Measurements from ENCODE around the gene IL1RAPL1. TPM values are rescaled to one million over a fixed set of nuclear protein-coding genes. Genes with fewer than 3 reads are reported as not detected.

The IL1RAPL1 gene
- total RNA-seq, 2 donors from 2014 or later, result 0.54 TPM; not detected in 1

- no peak for TF ChIP-seq CTCF (IDR thresholded peaks at IDR 0.05)
- Histone ChIP-seq H3K36me3 (no peaks in the 10 kb centered on the region), H3K9me3 (no peaks in the 10 kb centered on the region), H3K27me3 (replicated peaks; ENCODE audit: insufficient read depth) (no peaks in the 10 kb centered on the region), H3K4me3 (no peak overlapping the region), H3K27ac (no peak overlapping the region), H3K4me1 (ENCODE audit: control insufficient read depth in 1 of 2, low read depth in 2 of 2) (no peaks in the 10 kb centered on the region)
- no peak for ATAC-seq (ENCODE audit: insufficient number of reproducible peaks, low FRiP score, low read depth)
- DNase-seq (ENCODE audit: low spot score), result no peak
Measured at GRCh38 chrX:29792335-29792734, 1205.1 kb downstream of the IL1RAPL1 start.

DNA sequence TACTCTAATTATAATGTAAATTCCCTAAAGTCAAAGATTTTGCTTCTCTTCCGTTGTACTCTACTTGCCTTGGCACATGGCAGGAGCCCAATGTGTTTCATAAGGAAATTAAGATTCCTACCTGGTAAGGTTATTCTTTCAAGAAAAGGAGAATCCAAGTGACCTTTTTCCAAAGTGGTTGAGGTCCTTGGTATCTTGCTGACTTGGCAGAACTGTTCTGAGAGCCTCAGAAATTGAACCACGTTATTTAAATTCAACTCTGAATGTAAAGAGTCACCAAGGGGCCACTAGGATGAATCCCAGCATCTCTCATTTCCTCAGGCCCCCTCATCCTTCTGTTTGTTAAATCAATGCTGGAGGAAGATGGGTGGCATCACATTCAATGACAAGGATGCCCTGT, 1209.9 kb downstream of the IL1RAPL1 start:
- TF ChIP-seq CTCF (IDR thresholded peaks at IDR 0.05), result no peak
- H3K27me3 ChIP-seq (replicated peaks; ENCODE audit: insufficient read depth), result no peaks in the 10 kb centered on the region
- no peaks in the 10 kb centered on the region for H3K4me1 ChIP-seq (ENCODE audit: control insufficient read depth in 1 of 2, low read depth in 2 of 2)
- H3K27ac ChIP-seq, result no peak overlapping the region
- H3K4me3 ChIP-seq, result no peak overlapping the region
- no peak for ATAC-seq (ENCODE audit: insufficient number of reproducible peaks, low FRiP score, low read depth)
- DNase-seq (ENCODE audit: low spot score), result no peak
- H3K9me3 ChIP-seq, result no peaks in the 10 kb centered on the region
- H3K36me3 ChIP-seq, result no peaks in the 10 kb centered on the region

GRCh38 chrX:29798469-29798868, 1211.2 kb downstream of the IL1RAPL1 start:
- DNase-seq (ENCODE audit: low spot score) (no peak), ATAC-seq (ENCODE audit: insufficient number of reproducible peaks, low FRiP score, low read depth) (no peak)
- no peak overlapping the region for H3K4me3 ChIP-seq
- H3K36me3 ChIP-seq, result no peaks in the 10 kb centered on the region
- H3K9me3 ChIP-seq, result no peaks in the 10 kb centered on the region
- H3K27ac ChIP-seq, result no peak overlapping the region
- H3K27me3 ChIP-seq (replicated peaks; ENCODE audit: insufficient read depth), result no peaks in the 10 kb centered on the region
- no peak for TF ChIP-seq CTCF (IDR thresholded peaks at IDR 0.05)
- H3K4me1 ChIP-seq (ENCODE audit: control insufficient read depth in 1 of 2, low read depth in 2 of 2), result no peaks in the 10 kb centered on the region

DNA sequence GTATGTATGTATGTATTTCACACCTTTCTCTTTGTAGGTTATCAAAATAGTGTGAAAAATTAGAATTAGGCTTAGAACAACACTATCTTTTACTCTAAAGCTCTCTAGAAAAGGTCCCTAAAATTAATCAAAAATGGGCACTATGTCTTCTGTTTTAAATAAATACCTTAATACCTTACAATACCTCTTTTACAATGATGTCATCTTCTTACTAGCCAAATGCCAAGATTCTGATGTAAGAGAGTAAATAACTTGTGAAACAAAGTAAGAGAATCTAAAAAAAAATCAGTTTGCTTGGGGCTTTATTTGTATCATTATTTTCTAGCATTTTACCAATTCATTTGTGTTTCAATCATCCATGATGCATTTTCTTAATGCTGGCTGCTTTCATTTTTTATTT, 1225.9 kb downstream of the IL1RAPL1 start:
- Histone ChIP-seq H3K4me1 (ENCODE audit: control insufficient read depth in 1 of 2, low read depth in 2 of 2) (no peaks in the 10 kb centered on the region), H3K27me3 (replicated peaks; ENCODE audit: insufficient read depth) (no peaks in the 10 kb centered on the region), H3K4me3 (no peak overlapping the region), H3K9me3 (no peaks in the 10 kb centered on the region), H3K36me3 (no peaks in the 10 kb centered on the region), H3K27ac (no peak overlapping the region)
- no peak for TF ChIP-seq CTCF (IDR thresholded peaks at IDR 0.05)
- DNase-seq (ENCODE audit: low spot score) (no peak), ATAC-seq (ENCODE audit: insufficient number of reproducible peaks, low FRiP score, low read depth) (no peak)

DNA sequence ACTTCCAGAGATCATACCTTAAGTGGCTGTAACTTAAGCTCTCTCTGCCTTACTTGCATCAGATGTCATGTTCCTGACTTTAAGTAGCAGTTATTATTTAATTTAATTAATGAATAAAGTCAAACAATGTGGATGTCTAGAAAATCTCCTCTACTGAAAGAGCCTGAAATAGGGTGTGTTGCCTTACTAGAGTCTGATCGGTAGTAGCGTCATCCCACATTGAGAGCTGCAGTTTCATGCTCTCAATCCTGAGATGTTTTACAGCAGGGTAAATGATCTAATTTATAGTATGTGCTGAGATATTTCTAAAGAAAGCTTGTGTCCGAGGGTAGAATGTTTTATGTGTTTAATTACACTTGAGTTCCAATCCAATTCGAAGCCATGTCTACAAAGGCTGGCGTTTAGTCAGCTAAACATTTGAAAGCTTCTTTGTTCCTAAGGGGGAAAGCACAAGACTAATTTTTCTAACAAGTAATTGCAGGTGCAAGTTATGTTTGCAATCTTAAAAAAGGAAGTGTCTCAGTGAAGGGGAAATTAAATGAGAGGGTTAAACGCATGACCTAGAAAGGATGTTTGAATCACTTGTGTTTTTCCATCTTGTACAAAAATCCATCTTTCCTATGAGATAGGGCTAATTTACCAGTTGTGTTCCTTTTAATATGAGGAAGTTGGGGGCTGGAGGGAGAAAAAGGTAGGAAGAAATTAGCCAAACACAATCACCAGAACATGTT, 1237.1 kb downstream of the IL1RAPL1 start:
- ATAC-seq (ENCODE audit: insufficient number of reproducible peaks, low FRiP score, low read depth) (no peak), DNase-seq (ENCODE audit: low spot score) (no peak)
- H3K9me3 ChIP-seq, result no peaks in the 10 kb centered on the region
- H3K36me3 ChIP-seq, result no peaks in the 10 kb centered on the region
- no peak overlapping the region for H3K4me3 ChIP-seq
- H3K27me3 ChIP-seq (replicated peaks; ENCODE audit: insufficient read depth), result no peaks in the 10 kb centered on the region
- no peak for TF ChIP-seq CTCF (IDR thresholded peaks at IDR 0.05)
- no peaks in the 10 kb centered on the region for H3K4me1 ChIP-seq (ENCODE audit: control insufficient read depth in 1 of 2, low read depth in 2 of 2)
- H3K27ac ChIP-seq, result no peak overlapping the region

All from thoracic aorta (tissue), 2 donors.